HG02588 (cell line): ENCODE results near the gene P4HA3.
"Not testable (repeated sequence)": the region's sequence is repeated elsewhere in the genome, so short reads cannot be mapped to it uniquely, and the experiment has no call there.

Source experiments
- ATAC-seq: cut with Tn5 transposase; IDR thresholded peaks from one replicate; pipeline ENCODE4 v1.9.1; 2021; ENCODE audit warnings: mild to moderate bottlenecking, moderate library complexity; ENCODE audit not compliant: unreplicated experiment

The P4HA3 gene

DNA sequence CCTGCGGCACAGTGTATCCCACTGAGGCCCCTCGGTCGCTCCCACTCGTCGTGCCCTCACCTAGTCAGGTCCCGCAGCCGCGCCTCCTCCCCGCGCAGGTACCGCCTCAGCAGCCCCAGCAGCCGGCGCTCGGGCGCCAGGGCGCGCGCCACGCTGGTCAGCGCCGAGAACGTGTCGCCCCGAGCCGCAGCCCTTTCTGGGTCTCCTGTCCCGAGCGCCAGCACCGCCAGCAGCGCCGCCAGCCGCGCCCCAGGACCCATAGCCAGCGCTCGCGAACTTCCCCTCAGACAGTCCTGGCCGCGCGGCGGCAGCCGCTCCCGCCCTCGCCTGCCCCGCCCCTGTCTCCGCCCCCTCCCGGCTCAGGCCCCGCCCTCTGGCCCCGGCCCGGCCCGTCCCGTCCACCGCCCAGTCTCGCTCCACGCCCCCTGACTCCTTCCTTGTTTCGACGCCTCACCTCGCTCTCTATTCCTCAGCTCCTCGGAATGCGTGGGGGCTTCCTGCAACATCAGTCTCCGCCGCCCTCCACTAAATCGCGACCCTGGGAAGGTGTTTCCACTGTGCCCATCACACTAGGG lies at the start of gene P4HA3:
Gene P4HA3 (minus strand): TSS at position 289 of the 575 bp plus-strand sequence. CDS start 29 bp downstream, at position 260.
- no peak for ATAC-seq

DNA sequence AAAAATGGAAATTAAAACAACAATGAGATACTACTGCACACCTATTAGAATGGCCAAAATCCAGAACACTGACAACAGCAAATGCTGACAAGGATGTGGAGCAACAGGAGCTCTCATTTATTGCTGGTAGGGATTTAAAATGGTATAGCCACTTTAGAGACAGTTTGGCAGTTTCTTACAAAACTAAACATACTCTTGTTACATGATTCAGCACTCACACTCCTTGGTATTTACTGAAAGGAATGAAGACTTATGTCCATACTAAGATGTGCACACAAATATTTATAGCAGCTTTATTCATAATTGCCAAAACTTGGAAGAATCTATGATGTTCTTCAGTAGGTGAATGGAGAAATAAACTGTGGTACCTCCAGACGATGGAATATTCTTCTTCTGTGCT lies 46.0 kb upstream of the P4HA3 start:
- no peak for ATAC-seq

DNA sequence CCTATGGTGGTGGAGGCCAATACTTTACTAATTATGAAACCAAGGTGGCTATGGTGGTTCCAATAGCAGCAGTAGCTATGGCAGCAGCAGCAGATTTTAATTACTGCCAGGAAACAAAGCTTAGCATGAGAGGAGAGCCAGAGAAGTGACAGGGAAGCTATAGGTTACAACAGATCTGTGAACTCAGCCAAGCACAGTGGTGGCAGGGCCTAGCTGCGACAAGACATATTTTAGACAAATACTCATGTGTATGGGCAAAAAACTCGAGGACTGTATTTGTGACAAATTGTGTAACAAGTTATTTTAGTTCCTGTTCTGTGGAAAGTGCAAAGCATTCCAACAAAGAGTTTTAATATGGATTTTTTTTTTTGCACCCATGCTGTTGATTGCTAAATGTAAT lies 44.2 kb upstream of the P4HA3 start:
- ATAC-seq: no peak

DNA sequence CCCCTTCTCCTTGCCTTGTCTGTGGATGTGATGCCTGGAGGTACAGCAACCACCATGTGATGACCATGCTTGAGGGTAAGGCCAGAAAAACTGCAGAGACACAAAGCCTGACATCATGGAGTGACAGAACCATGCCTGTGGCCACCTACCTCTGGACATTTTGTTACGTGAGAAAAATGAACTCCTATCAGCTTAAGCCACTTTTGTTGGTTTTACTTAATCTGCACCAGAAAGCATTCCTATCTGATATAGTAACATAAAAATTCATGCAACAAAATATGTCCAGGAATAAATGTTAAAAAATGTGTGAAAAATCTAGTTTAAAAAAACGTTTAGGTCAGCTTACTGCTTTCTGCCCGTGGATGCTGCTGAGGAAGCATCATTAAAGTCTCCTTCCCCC lies 42.6 kb upstream of the P4HA3 start:
- no peak for ATAC-seq

DNA sequence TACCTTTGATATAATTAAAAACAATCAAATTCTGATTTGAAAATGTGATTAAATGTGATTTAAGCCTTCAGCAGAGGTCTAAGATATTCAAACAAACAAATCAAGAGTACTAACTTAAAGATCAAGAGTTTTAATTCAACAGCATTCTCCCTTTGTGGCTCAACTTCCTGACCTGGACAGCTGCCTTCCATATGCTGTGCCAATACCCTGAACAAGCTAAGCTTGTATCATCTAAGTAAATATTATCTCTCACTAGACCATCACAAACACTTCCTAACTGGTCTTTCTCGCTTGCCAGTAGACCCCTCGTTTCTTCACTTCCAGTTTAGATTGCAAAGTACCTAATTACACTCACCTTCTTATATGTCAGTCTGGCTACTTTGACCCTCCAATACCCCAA lies 35.9 kb upstream of the P4HA3 start:
- no peak for ATAC-seq

DNA sequence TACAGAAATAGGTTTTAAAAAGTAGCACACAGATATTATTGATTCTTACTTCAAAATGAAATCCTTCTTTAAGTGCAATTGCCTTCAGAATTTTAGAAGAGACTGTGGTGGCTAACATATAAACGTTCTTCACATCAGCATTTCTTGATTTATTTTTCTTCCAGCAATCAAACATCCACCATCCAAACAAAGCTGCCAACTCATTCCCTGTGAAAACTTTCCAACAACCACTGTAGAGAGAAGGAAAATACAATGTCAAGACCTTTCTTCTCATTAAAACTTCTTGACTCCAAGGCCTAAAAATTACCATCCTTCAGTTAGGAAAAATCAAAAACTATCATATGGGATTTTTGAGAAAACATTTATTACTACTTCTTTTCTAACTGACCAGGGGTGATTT lies 34.0 kb upstream of the P4HA3 start:
- no peak for ATAC-seq

DNA sequence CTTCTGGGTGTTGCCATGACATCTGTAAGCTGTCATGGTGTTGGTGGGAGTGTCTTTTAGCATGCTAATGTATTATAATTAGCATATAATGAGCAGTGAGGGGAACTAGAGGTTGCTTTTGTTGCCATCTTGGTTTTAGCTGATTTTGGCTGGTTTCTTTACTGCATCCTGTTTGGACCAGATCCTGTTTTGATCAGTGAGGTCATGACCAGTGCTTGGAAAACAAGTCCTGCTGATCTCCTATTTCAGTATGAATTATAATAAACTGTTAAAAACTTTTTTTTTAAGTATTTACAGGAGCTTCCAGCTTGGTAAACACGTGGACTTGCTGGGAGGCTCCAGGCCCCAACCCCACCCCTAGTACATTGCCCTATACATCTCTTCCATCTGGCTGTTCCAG lies 30.5 kb upstream of the P4HA3 start:
- no peak for ATAC-seq

DNA sequence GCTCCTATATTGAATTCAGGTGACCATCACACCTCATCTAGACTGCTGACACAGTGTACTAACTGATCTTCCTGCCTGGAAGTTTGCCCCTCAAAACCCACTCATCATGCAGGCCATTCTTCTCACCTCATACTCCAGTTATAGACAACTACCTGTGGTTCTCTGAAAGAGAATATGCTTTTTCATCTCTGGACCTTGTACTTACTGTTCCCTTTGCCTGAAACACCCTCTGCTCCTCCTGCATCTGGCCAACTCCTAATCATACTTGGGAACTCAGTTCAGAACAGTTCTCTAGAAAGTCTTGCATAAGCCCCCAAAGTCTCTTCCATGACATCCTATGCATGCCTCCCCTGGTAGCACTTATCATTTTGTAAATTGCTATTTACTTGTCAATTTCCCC lies 28.2 kb upstream of the P4HA3 start:
- ATAC-seq: no peak

DNA sequence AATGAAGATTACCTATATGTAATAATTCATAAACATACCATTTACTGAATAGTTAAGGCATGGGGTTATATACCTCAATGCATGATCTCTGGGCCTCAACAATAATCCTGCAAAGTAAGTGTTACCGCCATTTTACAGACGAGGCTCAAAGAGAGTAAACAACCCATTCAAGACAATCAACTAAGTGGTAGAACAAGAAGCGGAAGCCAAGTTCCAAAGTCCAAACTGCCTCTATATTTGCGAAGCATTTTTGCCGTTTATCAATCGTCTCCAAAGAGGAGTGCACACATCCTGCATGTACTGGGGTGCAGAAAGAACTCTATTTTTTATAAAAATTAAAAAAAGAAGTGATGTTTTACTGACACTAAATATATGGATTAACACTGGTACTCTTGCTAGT lies 27.5 kb upstream of the P4HA3 start:
- ATAC-seq: no peak

DNA sequence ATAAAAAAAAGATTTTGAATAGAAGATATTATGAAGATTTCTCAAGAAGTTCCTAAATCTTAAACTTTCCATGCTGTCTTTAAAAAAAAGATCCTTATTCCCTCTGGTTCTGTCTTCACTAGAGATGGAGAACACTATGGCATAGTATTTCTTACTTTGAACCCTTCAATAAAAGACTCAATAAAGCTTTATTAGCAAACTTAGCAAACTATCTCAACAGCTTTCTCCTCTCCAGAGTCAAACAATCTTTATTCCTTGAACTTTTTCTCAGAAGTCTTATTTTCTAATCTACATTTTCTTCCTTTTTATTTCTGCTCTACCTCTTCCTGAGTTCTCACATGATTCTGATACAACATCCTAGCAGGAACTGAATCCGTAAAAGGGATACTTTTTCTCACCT lies 21.8 kb upstream of the P4HA3 start:
- no peak for ATAC-seq

DNA sequence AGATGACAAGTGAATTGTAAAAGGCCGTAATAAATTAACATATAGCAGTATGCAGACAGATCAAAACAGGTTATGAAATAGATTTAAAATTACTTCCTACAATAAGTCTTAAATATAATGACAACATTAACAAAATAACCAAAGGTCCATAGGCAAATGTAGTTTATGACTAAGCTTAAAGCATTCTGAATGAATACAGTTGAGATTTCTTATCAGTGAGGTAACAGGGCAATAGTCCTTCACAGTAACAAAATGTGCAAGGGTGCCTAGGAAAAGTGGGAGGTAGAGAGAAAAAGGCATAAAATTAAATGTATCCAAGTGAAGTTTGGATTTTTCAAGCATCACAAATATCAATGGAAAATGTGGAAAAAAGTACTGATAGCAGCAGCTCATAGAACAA lies 20.9 kb upstream of the P4HA3 start:
- ATAC-seq: no peak

DNA sequence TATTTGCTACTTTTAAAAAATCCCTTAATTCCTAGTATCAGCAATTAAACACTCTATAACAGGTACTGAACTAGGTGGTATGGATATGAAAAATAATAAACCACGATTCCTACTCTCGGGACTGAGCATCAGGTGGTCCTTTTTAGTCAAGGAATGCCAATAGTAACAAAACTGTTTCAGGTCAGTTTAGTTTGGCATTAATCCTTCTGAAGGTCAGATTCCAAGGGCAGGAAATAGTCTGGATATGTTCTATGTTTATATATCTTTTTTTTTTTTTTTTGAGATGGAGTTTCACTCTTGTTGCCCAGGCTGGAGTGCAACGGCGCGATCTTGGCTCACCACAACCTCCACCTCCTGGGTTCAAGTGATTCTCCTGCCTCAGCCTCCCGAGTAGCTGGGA lies 19.6 kb upstream of the P4HA3 start:
- not testable (repeated sequence) for ATAC-seq

DNA sequence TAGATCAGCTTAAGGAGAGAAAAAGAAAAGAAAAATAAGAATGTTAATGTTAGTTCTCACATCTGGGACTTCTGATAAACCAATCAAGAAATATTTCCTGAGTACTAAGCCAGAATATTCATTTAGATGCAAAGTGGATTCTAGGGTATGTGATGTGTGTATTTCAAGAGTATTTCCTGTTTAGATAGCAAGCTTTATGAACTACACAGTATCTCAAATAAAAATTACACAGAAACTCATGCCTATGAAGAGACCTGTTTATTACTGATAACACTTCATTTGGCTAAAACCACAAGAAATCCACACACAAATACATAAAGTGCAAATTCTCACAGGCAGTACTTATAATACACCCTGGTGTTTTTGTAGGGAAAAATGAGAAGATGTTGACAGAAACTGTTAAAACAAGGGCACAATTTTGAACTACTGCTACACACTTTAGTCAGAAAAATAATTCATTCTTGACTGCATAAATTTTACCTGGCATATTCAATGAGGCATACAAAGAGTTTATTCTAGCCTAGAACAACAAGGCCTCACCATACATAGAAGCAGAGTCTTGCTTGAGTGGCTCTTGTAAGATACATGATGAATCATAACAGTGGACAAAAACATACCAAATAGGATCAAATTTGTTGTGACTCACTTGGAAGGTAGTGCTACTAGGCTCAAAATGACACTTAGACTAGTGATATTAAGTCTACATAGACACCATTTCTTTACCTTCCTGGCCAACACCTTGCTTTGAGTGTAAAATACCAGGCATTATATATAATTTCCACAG lies 18.8 kb upstream of the P4HA3 start:
- no peak for ATAC-seq

DNA sequence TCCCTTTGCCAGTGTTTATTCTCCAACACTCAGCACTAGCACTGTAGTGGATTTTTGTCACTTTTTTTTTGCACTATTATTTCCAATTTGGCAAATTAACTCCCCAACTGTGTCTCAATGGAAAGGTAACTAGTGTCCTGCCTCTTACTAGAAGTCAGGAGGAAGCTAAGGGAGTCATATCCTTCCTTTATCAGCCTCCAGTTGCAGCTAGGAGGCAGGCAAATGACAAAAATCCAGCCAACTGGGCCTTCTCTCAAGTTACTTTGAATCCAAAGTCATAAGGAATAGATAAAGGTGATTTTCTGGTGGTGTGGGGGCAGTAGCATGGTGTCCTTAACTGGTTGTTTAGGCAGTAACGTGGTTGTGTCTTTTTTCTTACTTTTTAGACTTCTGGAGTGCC lies 15.6 kb upstream of the P4HA3 start:
- no peak for ATAC-seq

DNA sequence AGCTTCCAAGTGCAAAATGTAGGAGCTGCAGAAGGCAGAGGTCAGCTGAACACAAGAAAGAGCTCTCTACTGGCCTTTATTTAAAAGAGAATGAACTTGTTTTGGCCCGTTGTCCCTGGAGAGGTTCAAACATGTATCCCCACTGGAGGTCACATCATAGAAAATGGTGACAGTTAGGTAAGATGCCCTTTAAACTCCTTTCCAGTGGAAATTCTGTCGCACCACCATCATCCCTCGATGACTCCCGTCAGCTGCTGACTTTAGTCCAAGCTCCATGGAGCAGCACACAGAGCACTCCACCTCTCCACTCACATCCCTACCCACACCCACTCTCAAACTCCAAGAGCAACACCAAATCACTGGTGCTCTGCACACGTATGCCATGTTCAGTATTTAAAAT lies 15.2 kb upstream of the P4HA3 start:
- no peak for ATAC-seq

DNA sequence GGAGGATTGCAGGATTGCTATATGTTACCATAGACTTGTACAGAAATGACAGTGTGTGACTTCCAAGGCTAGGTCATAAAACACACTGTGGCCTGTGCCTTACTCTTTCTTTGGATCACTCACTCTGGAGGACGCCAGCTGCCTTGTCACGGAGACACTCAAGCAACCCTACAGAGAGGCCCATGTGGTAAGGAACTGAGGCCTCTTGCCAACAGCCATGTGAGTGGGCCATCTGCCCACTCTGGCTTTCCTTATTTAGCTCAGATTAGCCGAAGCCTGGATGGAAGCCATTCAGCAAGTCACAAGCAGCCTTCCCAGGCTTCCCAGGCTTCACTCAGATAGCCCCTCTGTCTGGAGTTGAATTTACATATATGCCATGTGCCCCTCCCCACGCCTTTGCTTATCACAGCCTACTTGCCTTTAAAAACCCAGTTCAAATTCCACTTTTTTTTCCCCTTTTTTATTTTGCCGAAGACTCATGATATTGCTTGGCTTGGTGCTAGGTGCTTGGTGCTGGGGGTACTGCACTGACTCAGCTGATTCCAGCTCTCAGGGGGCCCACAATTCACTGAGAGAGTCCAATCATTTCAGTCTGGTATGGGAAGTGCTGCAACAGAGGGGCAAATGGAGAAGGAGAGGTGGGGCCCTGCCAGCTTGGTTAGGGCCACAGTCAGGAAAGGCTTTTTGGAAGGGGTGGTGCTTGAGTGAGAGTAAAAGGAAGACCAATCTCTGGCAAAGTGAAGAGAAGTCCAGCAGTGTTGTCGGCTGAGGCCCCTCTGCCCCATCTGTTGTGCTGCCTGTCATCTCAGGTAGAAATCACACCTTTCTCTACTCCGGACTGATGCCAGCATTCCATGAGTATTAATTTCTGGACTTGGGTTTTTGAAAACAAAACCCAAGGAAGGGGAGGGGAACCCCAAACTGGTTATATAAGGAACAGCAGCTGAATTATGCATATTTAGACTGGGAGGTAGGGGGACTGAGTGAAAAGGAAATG lies 14.5 kb upstream of the P4HA3 start:
- no peak for ATAC-seq

DNA sequence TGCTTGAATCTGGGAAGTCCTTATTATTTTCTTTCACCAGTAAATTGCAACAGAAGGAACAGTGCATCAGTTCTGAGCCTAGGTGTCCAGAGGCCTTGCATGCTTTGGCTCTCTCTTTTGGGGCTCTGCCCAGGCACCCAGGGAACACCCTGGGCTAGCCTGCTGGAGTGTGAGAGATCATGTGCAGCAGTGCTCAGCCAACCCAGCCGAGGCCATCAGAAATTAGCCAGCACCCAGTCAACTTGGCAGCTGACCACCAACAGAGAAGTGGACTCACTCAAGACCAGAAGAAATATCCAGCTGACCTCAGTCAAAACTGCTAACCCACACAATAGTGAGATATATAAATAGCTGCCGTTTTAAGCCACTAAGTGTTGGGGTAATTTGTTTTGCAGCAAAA lies 11.2 kb upstream of the P4HA3 start:
- ATAC-seq: no peak

DNA sequence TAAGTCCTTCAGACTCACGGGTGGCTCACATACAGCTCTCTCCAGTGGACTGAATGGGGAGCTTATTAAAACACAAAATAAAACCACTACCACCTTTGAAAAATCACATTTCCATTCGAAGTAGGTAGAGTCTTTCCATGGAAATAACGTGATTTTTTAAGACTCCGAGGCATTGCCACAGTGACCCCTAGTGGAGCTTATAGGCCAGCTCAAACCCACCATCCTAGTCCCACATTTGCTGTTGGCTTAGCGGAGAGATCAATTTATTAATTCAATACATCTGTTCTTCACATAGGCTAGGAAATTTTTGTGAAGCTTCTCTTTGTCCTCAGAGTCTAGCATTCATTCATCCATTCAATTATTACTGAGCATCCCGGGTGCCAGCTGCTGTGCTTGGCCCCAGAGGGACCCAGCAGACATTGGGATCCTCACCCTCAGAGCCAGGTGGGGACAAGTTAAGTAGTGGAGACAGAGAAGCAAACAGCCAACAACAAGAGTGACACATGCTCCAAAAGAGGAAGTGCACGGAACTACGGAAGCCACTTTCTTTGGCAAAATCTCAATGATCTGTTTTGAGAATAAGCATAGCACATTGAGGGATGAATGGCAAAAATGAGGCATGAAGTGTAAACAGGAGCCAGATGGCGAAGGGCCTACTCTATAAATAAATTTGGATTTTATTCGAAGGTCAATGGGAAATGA lies 10.2 kb upstream of the P4HA3 start:
- ATAC-seq: no peak

DNA sequence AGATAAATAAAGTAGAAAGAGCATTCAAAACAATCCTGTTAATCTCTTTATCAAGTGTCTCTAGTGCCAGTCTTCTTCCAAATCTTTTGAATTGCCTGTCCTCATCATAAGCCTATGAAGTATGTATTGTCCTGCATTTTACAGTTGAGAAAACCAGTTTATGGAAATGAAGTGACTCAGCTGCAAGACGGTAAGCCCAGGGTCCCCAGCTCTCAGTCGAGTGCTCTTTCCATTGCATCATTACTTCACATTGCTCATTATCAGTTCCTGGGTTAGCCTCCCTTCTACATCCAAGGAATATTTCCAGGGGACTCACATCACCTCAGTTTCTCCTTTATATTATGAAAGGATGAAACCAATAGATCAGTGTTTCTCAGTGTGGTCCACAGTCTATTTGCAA lies 9.1 kb upstream of the P4HA3 start:
- ATAC-seq: no peak

DNA sequence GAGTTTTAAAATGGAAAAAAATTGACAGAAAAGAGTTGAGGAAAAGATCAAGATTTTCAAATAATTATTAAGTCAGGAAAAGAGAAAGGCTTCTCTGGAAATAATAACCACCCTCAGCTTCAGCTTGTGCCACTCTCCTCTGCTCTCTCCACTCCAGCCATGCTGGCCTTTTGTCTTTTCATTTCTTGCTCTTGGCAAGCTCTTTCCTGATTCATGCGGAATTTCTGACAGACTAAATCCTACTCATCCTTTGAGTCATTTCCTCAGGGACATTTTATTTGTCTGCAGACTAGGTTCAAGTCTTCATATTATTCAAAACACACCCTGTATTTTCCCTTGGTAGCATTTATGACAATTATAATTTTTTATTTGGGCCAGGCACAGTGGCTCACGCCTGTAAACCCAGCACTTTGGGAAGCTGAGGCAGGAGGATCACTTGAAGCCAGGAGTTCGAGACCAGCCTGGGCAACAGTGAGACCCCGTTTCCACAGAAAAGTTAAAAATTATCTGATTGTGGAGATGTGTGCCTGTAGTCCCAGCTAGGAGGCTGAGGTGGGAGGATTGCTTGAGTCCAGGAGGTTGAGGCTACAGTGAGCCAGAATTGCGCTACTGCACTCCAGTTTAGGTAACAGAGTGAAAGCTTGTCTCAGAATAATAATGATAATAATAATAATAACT lies 7.8 kb upstream of the P4HA3 start:
- no peak for ATAC-seq
